Measurements from ENCODE around the gene RLN2.
"Not testable (repeated sequence)": the region's sequence is repeated elsewhere in the genome, so short reads cannot be mapped to it uniquely, and the experiment has no call there.

Gene RLN2, protein sequence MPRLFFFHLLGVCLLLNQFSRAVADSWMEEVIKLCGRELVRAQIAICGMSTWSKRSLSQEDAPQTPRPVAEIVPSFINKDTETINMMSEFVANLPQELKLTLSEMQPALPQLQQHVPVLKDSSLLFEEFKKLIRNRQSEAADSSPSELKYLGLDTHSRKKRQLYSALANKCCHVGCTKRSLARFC

DNA sequence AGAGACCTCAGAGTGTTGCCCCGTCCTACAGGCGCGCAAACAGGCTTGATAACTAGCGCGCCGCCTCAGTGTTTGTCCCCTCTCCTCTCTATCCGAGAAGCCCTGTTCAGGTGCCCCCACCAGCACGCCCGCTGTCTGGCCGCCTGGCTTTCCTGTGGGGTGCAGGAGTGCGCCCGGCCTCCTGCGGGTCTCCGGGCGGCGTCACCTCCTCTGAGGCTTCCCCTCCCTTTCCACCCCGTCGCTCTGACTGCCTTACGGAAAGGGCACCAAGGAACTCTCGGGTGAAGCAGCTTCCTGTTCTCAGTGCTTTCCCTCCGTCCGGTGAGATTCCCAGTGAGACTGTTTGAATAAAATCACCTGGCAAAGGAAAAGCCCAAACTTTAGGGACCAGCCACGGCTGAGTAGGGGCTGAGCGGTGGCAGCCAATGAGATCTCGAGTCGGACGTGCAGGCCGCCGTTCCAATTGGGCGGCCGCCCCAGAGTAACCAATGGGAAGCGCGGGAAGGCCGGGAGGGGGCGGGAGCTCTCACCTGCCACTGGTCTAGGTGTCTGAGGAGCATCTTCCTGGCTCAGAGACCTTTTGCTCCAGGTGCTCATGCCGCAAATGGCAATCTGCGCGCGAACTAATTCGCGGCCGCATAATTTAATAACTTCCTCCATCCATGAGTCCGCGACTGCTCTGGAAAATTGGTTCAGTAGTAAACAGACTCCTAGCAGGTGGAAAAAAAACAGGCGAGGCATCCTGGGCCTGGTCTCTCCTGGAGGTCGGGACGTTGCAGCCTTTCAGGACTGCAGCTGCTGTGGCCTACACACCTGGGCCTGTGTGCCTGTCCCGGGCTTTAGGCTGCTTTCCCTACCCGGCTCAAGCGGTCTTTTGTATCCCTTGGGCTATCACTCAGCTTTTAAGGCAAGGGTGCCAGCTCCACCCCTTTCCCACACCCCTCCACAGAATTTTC lies at the start of gene RLN2:
RLN2 (minus strand) TSS at position 877 of the 956 bp plus-strand sequence; CDS start at position 741, 136 bp downstream.
- intact Hi-C loops (cut with micrococcal nuclease); H3K27ac Mint-ChIP-seq; H3K36me3 Mint-ChIP-seq (ENCODE audit: low read depth); H3K4me3 Mint-ChIP-seq; H3K9me3 Mint-ChIP-seq; H3K4me1 Mint-ChIP-seq (ENCODE audit: low read depth): not testable (repeated sequence)
- peaks cover 24% of the 10 kb centered on the region for H3K27me3 Mint-ChIP-seq

DNA sequence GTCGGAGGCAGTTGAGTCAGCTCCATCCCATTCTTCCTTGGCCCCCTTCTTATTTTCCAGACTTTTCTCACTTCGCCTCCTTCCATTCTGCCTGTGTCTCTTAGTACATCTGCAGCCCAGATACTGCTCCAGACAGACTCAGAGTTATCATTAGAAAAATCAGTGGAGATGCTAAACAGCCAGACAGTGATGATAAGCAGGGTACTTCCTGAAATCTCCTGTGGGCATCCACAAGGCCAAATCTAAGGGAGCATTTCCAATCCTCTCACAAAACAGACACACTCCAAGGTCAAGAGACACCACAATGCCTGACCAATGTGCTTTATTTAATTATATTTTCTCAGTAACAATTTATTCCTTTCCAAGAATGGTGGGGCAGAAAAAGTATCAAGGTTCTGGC lies 49.7 kb upstream of the RLN2 start:
- Mint-ChIP-seq H3K9me3 (peaks cover 25% of the 10 kb centered on the region), H3K27ac (no peak overlapping the region), H3K4me3 (no peak overlapping the region), H3K36me3 (ENCODE audit: low read depth) (peaks cover 22% of the 10 kb centered on the region), H3K27me3 (no peaks in the 10 kb centered on the region), H3K4me1 (ENCODE audit: low read depth) (no peaks in the 10 kb centered on the region)
- intact Hi-C loops (cut with micrococcal nuclease): no loop called here

DNA sequence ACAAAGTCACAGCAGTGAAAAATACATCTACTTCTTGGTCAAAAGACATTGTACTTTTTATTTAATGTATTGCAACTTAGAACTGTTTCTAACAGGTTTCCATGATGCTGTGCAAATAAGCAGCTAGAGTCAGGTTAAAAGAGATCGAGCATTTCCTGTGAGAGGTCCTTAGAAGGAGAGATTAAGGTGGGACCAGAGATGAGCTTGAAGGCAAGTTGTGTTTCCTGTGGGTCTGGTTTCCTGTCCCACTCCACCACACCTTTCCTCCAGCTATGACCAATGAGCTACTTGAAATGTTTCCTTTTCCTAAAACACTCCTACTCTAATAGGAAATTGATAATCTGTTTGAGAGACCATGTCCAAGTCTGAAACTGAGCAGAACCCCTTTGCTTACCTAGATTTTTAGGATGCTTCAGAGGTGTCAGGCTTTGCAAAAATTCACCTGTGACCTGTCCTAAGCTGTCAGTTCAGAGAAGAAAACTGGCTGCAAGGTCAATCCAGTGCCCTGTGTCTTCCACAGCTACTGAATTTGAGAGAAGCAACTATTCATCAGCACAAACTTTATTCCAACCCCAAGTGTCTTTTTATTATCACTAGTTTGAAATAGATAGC lies 48.2 kb upstream of the RLN2 start:
- Mint-ChIP-seq H3K9me3 (peaks cover 30% of the 10 kb centered on the region), H3K27ac (no peak overlapping the region), H3K4me1 (ENCODE audit: low read depth) (no peaks in the 10 kb centered on the region), H3K36me3 (ENCODE audit: low read depth) (peaks cover 15% of the 10 kb centered on the region), H3K27me3 (no peaks in the 10 kb centered on the region), H3K4me3 (no peak overlapping the region)
- intact Hi-C loops (cut with micrococcal nuclease): no loop called here

DNA sequence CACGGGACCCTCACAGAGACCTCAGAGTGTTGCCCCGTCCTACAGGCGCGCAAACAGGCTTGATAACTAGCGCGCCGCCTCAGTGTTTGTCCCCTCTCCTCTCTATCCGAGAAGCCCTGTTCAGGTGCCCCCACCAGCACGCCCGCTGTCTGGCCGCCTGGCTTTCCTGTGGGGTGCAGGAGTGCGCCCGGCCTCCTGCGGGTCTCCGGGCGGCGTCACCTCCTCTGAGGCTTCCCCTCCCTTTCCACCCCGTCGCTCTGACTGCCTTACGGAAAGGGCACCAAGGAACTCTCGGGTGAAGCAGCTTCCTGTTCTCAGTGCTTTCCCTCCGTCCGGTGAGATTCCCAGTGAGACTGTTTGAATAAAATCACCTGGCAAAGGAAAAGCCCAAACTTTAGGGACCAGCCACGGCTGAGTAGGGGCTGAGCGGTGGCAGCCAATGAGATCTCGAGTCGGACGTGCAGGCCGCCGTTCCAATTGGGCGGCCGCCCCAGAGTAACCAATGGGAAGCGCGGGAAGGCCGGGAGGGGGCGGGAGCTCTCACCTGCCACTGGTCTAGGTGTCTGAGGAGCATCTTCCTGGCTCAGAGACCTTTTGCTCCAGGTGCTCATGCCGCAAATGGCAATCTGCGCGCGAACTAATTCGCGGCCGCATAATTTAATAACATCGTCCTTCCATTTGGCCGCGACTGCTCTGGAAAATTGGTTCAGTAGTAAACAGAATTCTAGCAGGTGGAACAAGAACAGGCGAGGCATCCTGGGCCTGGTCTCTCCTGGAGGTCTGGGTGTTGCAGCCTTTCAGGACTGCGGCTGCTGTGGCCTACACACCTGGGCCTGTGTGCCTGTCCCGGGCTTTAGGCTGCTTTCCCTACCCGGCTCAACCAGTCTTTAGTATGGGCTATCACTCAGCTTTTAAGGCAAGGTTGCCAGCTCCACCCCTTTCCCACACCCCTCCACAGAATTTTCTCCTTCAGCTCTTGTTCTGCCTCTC lies 34.8 kb upstream of the RLN2 start, which contains the start of gene RLN1:
RLN1 (minus strand) TSS at position 885 of the 990 bp plus-strand sequence; CDS start at position 755, 130 bp downstream.
- H3K4me1 Mint-ChIP-seq (ENCODE audit: low read depth); H3K27ac Mint-ChIP-seq; intact Hi-C loops (cut with micrococcal nuclease); H3K36me3 Mint-ChIP-seq (ENCODE audit: low read depth); H3K27me3 Mint-ChIP-seq; H3K9me3 Mint-ChIP-seq: not testable (repeated sequence)
- peak within 1 kb of the TSS; percentile 6 for H3K4me3 Mint-ChIP-seq

DNA sequence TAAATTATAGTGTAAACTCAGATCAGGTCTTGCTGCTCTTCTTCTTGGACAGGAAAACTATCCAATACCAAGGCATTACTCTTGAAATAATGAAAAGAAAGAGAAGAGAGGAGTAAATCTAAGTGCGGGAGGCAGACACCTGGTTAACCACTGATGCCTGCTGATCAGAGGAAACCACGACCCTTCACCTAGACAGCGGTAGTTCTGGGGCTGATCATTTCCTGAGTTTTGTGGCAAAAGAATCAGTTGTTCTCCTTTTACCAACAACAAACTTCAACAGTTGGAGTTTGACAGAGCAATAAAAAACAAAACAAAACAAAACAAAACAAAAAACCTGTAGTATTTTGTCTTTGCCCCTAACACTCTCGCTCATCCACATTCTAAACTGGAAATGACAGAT lies 32.2 kb upstream of the RLN2 start:
- H3K36me3 Mint-ChIP-seq (ENCODE audit: low read depth): no peaks in the 10 kb centered on the region
- no peaks in the 10 kb centered on the region for H3K9me3 Mint-ChIP-seq
- H3K27me3 Mint-ChIP-seq: peaks cover 7% of the 10 kb centered on the region
- intact Hi-C loops (cut with micrococcal nuclease): no loop called here
- H3K4me3 Mint-ChIP-seq: no peak overlapping the region
- no peak overlapping the region for H3K27ac Mint-ChIP-seq
- H3K4me1 Mint-ChIP-seq (ENCODE audit: low read depth): no peaks in the 10 kb centered on the region

DNA sequence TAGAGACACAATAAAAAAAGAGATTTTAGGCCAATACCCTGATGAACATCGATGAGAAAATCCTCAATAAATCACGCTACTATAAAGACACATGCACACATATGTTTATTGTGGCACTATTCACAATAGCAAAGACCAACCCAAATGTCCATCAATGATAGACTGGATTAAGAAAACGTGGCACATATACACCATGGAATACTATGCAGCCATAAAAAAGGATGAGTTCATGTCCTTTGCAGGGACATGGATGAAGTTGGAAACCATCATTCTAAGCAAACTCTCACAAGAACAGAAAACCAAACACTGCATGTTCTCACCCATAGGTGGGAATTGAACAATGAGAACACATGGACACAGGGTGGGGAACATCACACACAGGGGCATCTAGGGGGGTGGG lies 26.8 kb upstream of the RLN2 start:
- H3K9me3 Mint-ChIP-seq; intact Hi-C loops (cut with micrococcal nuclease); H3K4me3 Mint-ChIP-seq; H3K4me1 Mint-ChIP-seq (ENCODE audit: low read depth); H3K27me3 Mint-ChIP-seq; H3K27ac Mint-ChIP-seq; H3K36me3 Mint-ChIP-seq (ENCODE audit: low read depth): not testable (repeated sequence)

DNA sequence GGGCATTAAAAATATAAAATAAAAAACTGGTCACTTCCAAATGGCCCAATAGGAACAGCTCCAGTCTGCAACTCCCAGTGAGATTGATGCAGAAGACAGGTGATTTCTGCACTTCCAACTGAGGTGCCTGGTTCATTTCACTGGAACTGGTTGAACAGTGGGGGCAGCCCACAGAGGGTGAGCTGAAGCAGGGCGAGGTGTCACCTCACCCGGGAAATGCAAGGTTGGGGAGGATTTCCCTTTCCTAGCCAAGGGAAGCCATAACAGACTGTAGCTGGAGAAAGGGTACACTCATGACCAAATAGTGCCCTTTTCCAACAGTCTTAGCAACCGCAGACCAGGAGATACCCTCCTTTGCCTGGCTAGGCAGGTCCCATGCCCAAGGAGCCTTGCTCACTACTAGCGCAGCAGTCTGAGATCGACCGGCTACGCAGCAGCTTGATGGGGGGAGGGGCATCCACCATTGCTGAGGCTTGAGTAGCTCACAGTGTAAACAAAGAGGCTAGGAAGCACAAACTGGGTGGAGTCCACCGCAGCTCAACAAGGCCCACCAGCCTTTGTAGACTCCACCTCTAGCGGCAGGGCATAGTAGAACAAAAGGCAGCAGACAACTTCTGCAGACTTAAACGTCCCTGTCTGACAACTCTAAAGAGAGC lies 22.5 kb upstream of the RLN2 start:
- Mint-ChIP-seq H3K36me3 (ENCODE audit: low read depth) (no peaks in the 10 kb centered on the region), H3K9me3 (no peaks in the 10 kb centered on the region), H3K27me3 (no peaks in the 10 kb centered on the region), H3K4me1 (ENCODE audit: low read depth) (peaks cover 3% of the 10 kb centered on the region), H3K27ac (no peak overlapping the region), H3K4me3 (no peak overlapping the region)
- intact Hi-C loops (cut with micrococcal nuclease): no loop called here

DNA sequence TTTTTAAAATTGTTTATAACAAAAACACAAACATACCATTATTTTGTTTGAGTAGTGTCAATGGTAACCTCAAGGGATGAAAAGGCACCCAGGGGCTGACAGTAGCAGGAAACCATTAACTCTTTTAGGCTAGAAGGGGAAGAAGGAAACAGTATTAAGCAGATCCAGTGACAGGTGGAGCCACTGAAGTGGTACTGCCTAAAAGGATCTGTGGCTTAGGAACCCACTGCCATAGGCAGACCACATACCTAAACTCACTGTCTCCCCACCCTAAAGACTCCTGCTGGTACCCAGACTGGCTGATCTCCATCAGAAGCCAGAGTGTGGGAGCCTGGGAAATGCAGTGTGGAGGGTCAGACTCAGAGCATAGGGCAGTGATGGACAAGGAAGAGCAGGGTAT lies 21.7 kb upstream of the RLN2 start:
- H3K27ac Mint-ChIP-seq: no peak overlapping the region
- no peaks in the 10 kb centered on the region for H3K9me3 Mint-ChIP-seq
- H3K36me3 Mint-ChIP-seq (ENCODE audit: low read depth): no peaks in the 10 kb centered on the region
- no peaks in the 10 kb centered on the region for H3K27me3 Mint-ChIP-seq
- H3K4me3 Mint-ChIP-seq: no peak overlapping the region
- intact Hi-C loops (cut with micrococcal nuclease): no loop called here
- H3K4me1 Mint-ChIP-seq (ENCODE audit: low read depth): peaks cover 12% of the 10 kb centered on the region

DNA sequence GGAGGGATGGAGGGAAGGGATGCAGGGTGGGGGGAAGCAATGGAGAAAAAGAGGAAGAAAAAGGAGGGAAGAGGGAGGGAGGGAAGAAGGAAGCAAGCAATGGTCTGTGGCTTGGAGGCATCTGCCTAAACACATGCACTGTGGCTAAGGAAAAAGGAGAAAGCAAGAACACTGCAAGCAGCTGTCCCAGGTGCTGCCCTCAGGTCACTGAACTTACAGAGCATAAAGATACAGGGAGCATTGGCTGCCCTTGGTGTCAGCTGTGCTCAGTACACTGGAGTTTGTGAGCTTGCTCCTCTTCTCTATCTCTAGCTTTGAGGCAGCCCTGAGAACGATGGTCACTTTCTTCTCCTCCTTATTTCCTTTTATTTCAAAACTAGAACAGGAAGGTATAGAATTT lies 17.1 kb upstream of the RLN2 start:
- H3K4me3 Mint-ChIP-seq; H3K36me3 Mint-ChIP-seq (ENCODE audit: low read depth); H3K9me3 Mint-ChIP-seq; H3K27ac Mint-ChIP-seq; intact Hi-C loops (cut with micrococcal nuclease); H3K27me3 Mint-ChIP-seq: not testable (repeated sequence)
- H3K4me1 Mint-ChIP-seq (ENCODE audit: low read depth): peaks cover 19% of the 10 kb centered on the region

DNA sequence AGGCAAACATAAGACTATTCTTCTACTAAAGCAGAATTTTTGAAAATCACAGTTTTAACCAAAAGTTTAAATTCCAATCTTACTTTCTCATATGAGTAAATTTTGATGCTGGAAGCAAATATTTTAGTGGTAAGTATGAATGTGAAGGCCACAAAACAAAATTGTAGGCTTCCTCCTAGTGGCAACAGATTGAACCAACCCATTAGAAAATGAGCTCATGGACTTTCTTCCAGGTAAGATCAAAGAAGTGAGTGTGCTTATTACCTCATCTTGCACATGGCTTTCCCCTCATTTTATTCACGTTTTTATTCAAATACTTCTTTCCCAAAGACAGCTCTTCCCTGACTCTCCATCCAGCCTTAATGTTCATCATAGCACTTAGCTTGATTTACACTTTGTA lies 16.5 kb upstream of the RLN2 start:
- Mint-ChIP-seq H3K27me3 (no peaks in the 10 kb centered on the region), H3K4me3 (no peak overlapping the region), H3K27ac (no peak overlapping the region), H3K36me3 (ENCODE audit: low read depth) (no peaks in the 10 kb centered on the region), H3K9me3 (peaks cover 7% of the 10 kb centered on the region), H3K4me1 (ENCODE audit: low read depth) (peaks cover 19% of the 10 kb centered on the region)
- intact Hi-C loops (cut with micrococcal nuclease): no loop called here

DNA sequence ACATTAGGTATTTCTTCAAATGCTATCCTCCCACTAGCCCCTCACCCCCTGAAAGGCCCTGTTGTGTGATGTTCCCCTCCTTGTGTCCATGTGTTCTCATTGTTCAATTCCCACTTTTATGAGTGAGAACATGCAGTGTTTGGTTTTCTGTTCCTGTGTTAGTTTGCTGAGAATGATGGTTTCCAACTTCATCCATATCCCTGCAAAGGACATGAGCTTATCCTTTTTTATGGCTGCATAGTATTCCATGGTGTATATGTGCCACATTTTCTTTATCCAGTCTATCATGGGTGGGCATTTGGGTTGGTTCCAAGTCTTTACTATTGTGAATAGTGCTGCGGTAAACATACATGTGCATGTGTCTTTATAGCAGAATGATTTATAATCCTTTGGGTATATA lies 11.9 kb upstream of the RLN2 start:
- H3K4me1 Mint-ChIP-seq (ENCODE audit: low read depth); H3K27ac Mint-ChIP-seq; H3K4me3 Mint-ChIP-seq; H3K27me3 Mint-ChIP-seq; intact Hi-C loops (cut with micrococcal nuclease); H3K36me3 Mint-ChIP-seq (ENCODE audit: low read depth): not testable (repeated sequence)
- H3K9me3 Mint-ChIP-seq: peaks cover 26% of the 10 kb centered on the region

DNA sequence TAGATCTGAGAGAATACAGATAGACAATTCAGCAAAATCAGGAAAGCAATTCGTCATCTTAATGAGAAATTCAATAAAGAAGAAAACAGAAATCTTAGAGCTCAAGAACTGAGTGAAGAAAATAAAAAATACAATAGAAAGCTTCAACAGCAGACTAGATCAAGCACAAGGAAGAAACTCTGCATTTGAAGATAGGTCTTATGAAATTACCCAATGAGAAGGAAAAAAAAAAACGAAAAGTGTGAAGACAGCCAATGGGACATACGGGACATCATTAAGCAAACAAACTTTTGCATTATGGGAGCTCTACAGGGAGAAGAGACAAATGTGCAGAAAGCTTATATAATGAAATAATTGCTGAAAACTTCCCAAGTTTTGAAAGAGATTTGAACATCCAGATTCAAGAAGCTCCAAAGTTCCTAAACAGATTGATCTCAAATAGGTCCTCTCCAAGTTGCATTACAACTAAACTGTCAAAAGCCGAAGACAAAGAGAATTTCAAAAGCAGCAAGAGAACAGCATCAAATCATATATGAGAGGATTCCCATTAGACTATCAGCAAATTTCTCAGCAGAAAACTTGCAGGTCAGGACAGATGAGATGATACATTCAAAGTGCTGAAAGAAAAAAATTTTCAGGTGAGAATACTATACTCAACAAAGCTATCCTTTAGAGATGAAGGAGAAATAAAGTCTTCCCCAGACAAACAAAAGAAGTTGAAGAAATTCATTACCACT lies 10.8 kb upstream of the RLN2 start:
- no peaks in the 10 kb centered on the region for H3K36me3 Mint-ChIP-seq (ENCODE audit: low read depth)
- intact Hi-C loops (cut with micrococcal nuclease): no loop called here
- peaks cover 4% of the 10 kb centered on the region for H3K27me3 Mint-ChIP-seq
- no peak overlapping the region for H3K4me3 Mint-ChIP-seq
- peaks cover 26% of the 10 kb centered on the region for H3K9me3 Mint-ChIP-seq
- H3K27ac Mint-ChIP-seq: no peak overlapping the region
- peaks cover 6% of the 10 kb centered on the region for H3K4me1 Mint-ChIP-seq (ENCODE audit: low read depth)

Measured in dendritic cell treated with granulocyte-macrophage colony-stimulating factor and Interleukin-4, amounts not matched to agents 40 ng/mL and 50 ng/mL, for 4 days (primary cell).